ENCODE data around the gene SMYD1.

Gene SMYD1

GRCh38 chr2:88077080-88077479, 9.5 kb downstream of the SMYD1 start:
- TF ChIP-seq OSR1 (CRISPR knock-in tag; IDR thresholded peaks at IDR 0.05) (no peak), SNAI2 (CRISPR knock-in tag; IDR thresholded peaks at IDR 0.05) (peak; percentile 36; the same call in 1 of the 2 replicates), CREB5 (CRISPR knock-in tag; IDR thresholded peaks at IDR 0.05; ENCODE audit: low read depth) (no peak)

GRCh38 chr2:88078643-88079172, 11.1 kb downstream of the SMYD1 start:
- TF ChIP-seq TCF4 (CRISPR knock-in tag; IDR thresholded peaks at IDR 0.05; ENCODE audit: borderline replicate concordance) (0 out of 2 replicates have a peak, but pooled peaks have one; percentile 13), SNAI2 (CRISPR knock-in tag; IDR thresholded peaks at IDR 0.05) (no peak), ISL1 (CRISPR knock-in tag; IDR thresholded peaks at IDR 0.05) (peak; percentile 87), ZFP3 (CRISPR knock-in tag; IDR thresholded peaks at IDR 0.05) (peak; percentile 90)
- ATAC-seq = peak; percentile 43

More at GRCh38 chr2:88077080-88077479, 9.5 kb downstream of the SMYD1 start:
- ATAC-seq = no peak

- TF ChIP-seq ESRRG (CRISPR knock-in tag; IDR thresholded peaks at IDR 0.05) = no peak
- TF ChIP-seq CREB5 (CRISPR knock-in tag; IDR thresholded peaks at IDR 0.05; ENCODE audit: low read depth) = no peak
- TF ChIP-seq ARNTL (CRISPR knock-in tag; IDR thresholded peaks at IDR 0.05; ENCODE audit: borderline replicate concordance, low read depth) = no peak
- TF ChIP-seq BACH2 (CRISPR knock-in tag; IDR thresholded peaks at IDR 0.05; ENCODE audit: borderline replicate concordance) = no peak
- TF ChIP-seq SNAI2 (CRISPR knock-in tag; IDR thresholded peaks at IDR 0.05) = no peak
- TF ChIP-seq ZC3H10 (CRISPR knock-in tag; IDR thresholded peaks at IDR 0.05) = no peak
- no peak for TF ChIP-seq GLIS3 (CRISPR knock-in tag; IDR thresholded peaks at IDR 0.05)
Measured at GRCh38 chr2:88080545-88080944, 12.9 kb downstream of the SMYD1 start.

GRCh38 chr2:88081924-88082608, 14.4 kb downstream of the SMYD1 start:
- ATAC-seq = no peak
- TF ChIP-seq ZNF565 (CRISPR knock-in tag; conservative IDR thresholded peaks at IDR 0.05; ENCODE audit: low read depth) (no peak), ZNF8 (CRISPR knock-in tag; IDR thresholded peaks at IDR 0.05) (no peak), ZNF70 (CRISPR knock-in tag; IDR thresholded peaks at IDR 0.05) (no peak), ISL1 (CRISPR knock-in tag; IDR thresholded peaks at IDR 0.05) (no peak), TCF4 (CRISPR knock-in tag; IDR thresholded peaks at IDR 0.05; ENCODE audit: borderline replicate concordance) (no peak), CSRNP3 (CRISPR knock-in tag; IDR thresholded peaks at IDR 0.05) (no peak), ZFP3 (CRISPR knock-in tag; IDR thresholded peaks at IDR 0.05) (no peak), ESRRG (CRISPR knock-in tag; IDR thresholded peaks at IDR 0.05) (no peak), CREB5 (CRISPR knock-in tag; IDR thresholded peaks at IDR 0.05; ENCODE audit: low read depth) (no peak), PPARA (CRISPR knock-in tag; IDR thresholded peaks at IDR 0.05; ENCODE audit: borderline replicate concordance) (no peak), ARNTL (CRISPR knock-in tag; IDR thresholded peaks at IDR 0.05; ENCODE audit: borderline replicate concordance, low read depth) (no peak), PATZ1 (CRISPR knock-in tag; IDR thresholded peaks at IDR 0.05; ENCODE audit: borderline replicate concordance) (no peak), RARB (CRISPR knock-in tag; IDR thresholded peaks at IDR 0.05) (no peak)

More at GRCh38 chr2:88080545-88080944, 12.9 kb downstream of the SMYD1 start:
- ATAC-seq = no peak

Measured in SK-N-SH treated with all-trans-retinoic acid at 6 μM for 48 hours (cell line).